Thyroid gland (tissue), 4 donors: ENCODE results near the gene SMIM23. TPM values are rescaled to one million over a fixed set of nuclear protein-coding genes. Genes with fewer than 3 reads are reported as not detected.

Experiments used
- DNase-seq, 2 donors: peaks; one replicate each; pipeline ENCODE4 v3.0.0-alpha.2; 2019
- H3K27ac ChIP-seq, 3 donors: fragments of 200-600 bp; sonication (generic); 1 replicate in 2 of 3; 2 replicates in 1 of 3; pipeline ENCODE4 v1.5.1; 2016 to 2019; ENCODE audit warnings: mild to moderate bottlenecking in 1 of 3, moderate library complexity in 1 of 3
- H3K27me3 ChIP-seq: fragments of 200-600 bp; sonication (generic); one replicate; pipeline ENCODE4 v1.5.1; 2019
- H3K36me3 ChIP-seq, 2 donors: fragments of 200-600 bp; sonication (generic); one replicate each; pipeline ENCODE4 v1.5.1; 2016 to 2019
- H3K4me1 ChIP-seq, 2 donors: fragments of 200-600 bp; sonication (generic); one replicate each; pipeline ENCODE4 v1.5.1; 2017 to 2019
- H3K4me3 ChIP-seq, 3 donors: fragments of 200-600 bp; sonication (generic); replicated peaks in 1 of 3; 1 replicate in 2 of 3; 2 replicates in 1 of 3; pipeline ENCODE4 v1.5.1; 2016; ENCODE audit warnings: mild to moderate bottlenecking in 1 of 3
- H3K9me3 ChIP-seq: fragments of 200-600 bp; sonication (generic); one replicate; pipeline ENCODE4 v1.5.1; 2017
- POLR2A ChIP-seq, 2 donors: fragments of 450-650 bp; IDR thresholded peaks; one replicate each; pipeline ENCODE4 v1.6.1; 2017; ENCODE audit warnings: antibody characterized with exemption in 2 of 2, mild to moderate bottlenecking in 2 of 2, moderate library complexity in 1 of 2
- WGBS, 2 donors: methylation state at CpG; one replicate each; pipeline ENCODE4 v1.1.5; 2017; 5-methylcytosine and 5-hydroxymethylcytosine counted together
- intact Hi-C: fragments of 100-400 bp; cut with DNase I; formaldehyde crosslinking; loops from one replicate; pipeline ENCODE4 v1.15.1; 2023
- total RNA-seq, 4 donors: library from RNA; depleted of rRNA; stranded (reverse); fragments of >200 nt; gene quantifications; one replicate each; pipeline ENCODE4 v1.2.3, GENCODE V29; 2016
- TF ChIP-seq, protein P1 (sequence below), 6 experiments: fragments of 200-600 bp in 3 of 6; fragments of 450-650 bp in 3 of 6; sonication (generic) in 3 of 6; IDR thresholded peaks; one replicate each; pipeline ENCODE4 v1.5.1; 2016 to 2019; ENCODE audit warnings: antibody characterized with exemption in 6 of 6, mild to moderate bottlenecking in 2 of 6, inconsistent platforms in 1 of 6, moderate library complexity in 1 of 6

Gene SMIM23
- total RNA-seq, 4 donors from 2014 or later, result not detected

DNA sequence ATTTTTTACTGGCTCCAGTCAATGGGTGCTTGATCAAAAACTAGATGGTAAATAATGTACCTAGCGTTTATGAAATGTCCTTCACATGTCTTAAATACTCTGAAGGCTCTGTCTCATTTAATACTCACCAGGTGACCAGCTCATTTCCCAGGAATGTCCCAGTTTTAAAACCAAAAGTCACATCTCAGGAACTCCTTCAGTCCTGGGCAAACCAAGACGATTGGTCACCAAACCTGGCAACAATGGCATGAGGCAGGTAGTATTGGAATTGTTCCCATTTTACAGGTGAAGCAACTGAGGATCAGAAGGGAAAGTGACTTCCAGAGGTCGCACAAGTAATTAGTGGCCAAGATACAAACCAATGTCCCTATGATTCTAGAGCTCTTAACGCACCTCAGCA, 27.7 kb downstream of the SMIM23 start:
- Histone ChIP-seq H3K36me3 (no peaks in the 10 kb centered on the region), H3K4me1 (no peaks in the 10 kb centered on the region), H3K27ac (no peak overlapping the region), H3K27me3 (no peaks in the 10 kb centered on the region), H3K9me3 (no peaks in the 10 kb centered on the region), H3K4me3 (no peak overlapping the region)
- intact Hi-C loops, result no loop called here
- no peak for DNase-seq
- WGBS, 2 donors, result 91 to 94% methylated on average over 4 of the region's 4 CpGs
- TF ChIP-seq POLR2A (IDR thresholded peaks at IDR 0.05), result no peak
- TF ChIP-seq, protein P1, sequence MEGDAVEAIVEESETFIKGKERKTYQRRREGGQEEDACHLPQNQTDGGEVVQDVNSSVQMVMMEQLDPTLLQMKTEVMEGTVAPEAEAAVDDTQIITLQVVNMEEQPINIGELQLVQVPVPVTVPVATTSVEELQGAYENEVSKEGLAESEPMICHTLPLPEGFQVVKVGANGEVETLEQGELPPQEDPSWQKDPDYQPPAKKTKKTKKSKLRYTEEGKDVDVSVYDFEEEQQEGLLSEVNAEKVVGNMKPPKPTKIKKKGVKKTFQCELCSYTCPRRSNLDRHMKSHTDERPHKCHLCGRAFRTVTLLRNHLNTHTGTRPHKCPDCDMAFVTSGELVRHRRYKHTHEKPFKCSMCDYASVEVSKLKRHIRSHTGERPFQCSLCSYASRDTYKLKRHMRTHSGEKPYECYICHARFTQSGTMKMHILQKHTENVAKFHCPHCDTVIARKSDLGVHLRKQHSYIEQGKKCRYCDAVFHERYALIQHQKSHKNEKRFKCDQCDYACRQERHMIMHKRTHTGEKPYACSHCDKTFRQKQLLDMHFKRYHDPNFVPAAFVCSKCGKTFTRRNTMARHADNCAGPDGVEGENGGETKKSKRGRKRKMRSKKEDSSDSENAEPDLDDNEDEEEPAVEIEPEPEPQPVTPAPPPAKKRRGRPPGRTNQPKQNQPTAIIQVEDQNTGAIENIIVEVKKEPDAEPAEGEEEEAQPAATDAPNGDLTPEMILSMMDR (IDR thresholded peaks at IDR 0.05), result no peak

DNA sequence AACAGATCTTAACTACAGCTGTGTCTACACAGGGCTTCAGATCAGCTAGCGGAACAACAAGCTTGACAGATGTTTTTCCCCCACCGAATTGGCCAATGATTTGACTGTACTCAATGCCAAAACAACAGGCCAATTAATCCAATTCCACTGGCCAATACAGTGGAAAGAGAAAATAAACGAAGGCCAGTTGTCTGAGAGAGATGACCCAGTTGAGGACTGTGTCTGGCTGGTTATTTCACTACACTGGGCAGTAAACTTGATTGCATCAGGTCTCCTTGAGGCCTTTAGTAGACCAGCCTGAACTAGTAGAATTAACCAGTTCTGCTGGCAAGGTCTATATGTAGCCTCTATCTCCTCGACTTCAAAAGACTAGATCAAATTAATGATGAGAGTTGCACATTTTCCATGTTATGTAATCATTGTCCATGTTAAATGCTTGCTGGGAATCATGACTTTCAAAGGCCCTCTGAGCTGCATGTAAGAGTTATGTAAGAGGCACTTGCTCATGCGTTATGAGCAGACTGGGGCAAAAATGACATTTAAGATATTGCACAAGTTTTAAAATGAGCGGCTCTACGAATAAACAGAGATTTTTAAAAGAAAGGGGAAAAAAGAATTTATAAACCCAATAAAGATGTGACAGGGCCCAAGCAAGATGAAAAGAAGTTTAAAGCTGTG, 28.3 kb downstream of the SMIM23 start:
- Histone ChIP-seq H3K27ac (no peak overlapping the region), H3K36me3 (no peaks in the 10 kb centered on the region), H3K4me1 (no peaks in the 10 kb centered on the region), H3K9me3 (no peaks in the 10 kb centered on the region), H3K27me3 (no peaks in the 10 kb centered on the region), H3K4me3 (no peak overlapping the region)
- intact Hi-C loops, result no loop called here
- DNase-seq, result no peak
- 83 to 87% methylated on average over 7 of the region's 7 CpGs for WGBS, 2 donors
- TF ChIP-seq POLR2A (IDR thresholded peaks at IDR 0.05), result no peak
- TF ChIP-seq, protein P1 (IDR thresholded peaks at IDR 0.05), result no peak

DNA sequence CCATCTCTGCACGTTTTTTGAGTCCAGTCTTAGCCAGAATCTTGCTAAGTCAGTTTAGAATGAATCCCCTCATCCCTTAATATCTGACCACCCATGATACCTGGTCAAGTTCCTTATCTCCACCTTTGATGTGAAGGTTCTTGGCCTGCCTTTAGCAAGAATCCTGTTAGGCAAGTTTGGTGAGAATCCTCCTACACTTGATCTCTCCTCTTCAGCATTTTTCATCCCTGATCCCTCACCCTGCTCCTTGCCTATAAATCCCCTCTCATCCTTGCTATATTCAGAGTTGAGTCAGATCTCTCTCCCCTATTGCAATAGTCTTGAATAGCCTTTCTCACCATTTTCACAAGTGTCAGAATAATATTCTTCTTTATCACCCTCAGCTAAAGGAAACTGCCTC, 31.0 kb downstream of the SMIM23 start:
- H3K9me3 ChIP-seq, result no peaks in the 10 kb centered on the region
- H3K4me3 ChIP-seq, result no peak overlapping the region
- no peaks in the 10 kb centered on the region for H3K4me1 ChIP-seq
- no peaks in the 10 kb centered on the region for H3K27me3 ChIP-seq
- intact Hi-C loops, result no loop called here
- 51 to 56% methylated on average over 1 of the region's 1 CpG for WGBS, 2 donors
- TF ChIP-seq, protein P1 (IDR thresholded peaks at IDR 0.05), result no peak
- no peak for TF ChIP-seq POLR2A (IDR thresholded peaks at IDR 0.05)
- no peak for DNase-seq
- no peak overlapping the region for H3K27ac ChIP-seq
- H3K36me3 ChIP-seq, result no peaks in the 10 kb centered on the region

DNA sequence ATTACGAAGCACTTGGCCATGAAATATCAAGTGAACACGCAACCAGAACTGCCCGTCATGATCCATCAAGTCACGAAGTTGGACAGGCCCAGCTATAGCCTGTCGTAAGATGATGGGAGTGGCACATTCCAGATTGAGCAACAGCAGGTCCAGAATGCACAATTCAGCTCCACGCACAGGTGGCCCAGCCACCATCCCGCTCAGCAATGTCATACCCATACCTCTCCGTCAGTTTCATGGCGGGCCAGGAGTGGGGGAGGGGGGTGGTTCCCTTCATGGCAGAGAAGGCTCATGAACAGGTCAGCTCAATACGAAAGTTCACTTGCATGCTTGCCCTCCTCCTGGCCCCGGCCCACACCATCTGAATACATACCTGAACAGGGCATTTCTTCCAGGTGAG, 34.9 kb downstream of the SMIM23 start:
- TF ChIP-seq POLR2A (IDR thresholded peaks at IDR 0.05), result no peak
- TF ChIP-seq, protein P1 (IDR thresholded peaks at IDR 0.05), result no peak
- Histone ChIP-seq H3K4me3 (no peak overlapping the region), H3K27ac (no peak overlapping the region), H3K27me3 (no peaks in the 10 kb centered on the region), H3K9me3 (no peaks in the 10 kb centered on the region), H3K36me3 (no peaks in the 10 kb centered on the region), H3K4me1 (no peaks in the 10 kb centered on the region)
- no peak for DNase-seq
- 95 to 98% methylated on average over 11 of the region's 11 CpGs for WGBS, 2 donors
- intact Hi-C loops, result no loop called here

DNA sequence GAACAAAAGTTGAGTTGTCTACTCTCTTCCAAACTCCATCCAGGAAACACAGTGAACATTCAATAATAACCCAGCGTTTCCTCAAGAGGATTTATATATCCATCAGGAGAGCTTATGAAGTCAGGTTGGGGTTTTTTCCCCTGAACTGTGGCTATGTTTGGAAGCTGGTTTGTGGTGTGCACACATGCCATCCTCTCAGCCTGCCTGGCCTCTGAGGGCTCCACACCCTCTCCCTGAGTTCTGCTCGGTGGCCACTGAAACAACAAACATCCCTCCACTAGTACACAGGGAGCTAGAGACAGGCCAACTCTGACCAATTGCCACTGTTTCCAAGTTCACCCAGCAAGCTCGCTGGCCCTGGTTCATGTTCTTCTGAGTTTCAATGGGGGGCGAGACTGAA, 35.7 kb downstream of the SMIM23 start:
- Histone ChIP-seq H3K4me1 (no peaks in the 10 kb centered on the region), H3K27ac (no peak overlapping the region), H3K36me3 (no peaks in the 10 kb centered on the region), H3K4me3 (no peak overlapping the region), H3K9me3 (no peaks in the 10 kb centered on the region), H3K27me3 (no peaks in the 10 kb centered on the region)
- intact Hi-C loops, result no loop called here
- TF ChIP-seq, protein P1 (IDR thresholded peaks at IDR 0.05), result no peak
- DNase-seq, result no peak
- WGBS, 2 donors, result 75 to 79% methylated on average over 4 of the region's 4 CpGs
